GM18907 (cell line): Measurements from ENCODE around the gene IL17C.

ENCODE experiments used
- ATAC-seq: cut with Tn5 transposase; IDR thresholded peaks from one replicate; pipeline ENCODE4 v1.9.1; 2021; ENCODE audit warnings: mild to moderate bottlenecking, moderate library complexity; ENCODE audit not compliant: unreplicated experiment

IL17C gene

DNA sequence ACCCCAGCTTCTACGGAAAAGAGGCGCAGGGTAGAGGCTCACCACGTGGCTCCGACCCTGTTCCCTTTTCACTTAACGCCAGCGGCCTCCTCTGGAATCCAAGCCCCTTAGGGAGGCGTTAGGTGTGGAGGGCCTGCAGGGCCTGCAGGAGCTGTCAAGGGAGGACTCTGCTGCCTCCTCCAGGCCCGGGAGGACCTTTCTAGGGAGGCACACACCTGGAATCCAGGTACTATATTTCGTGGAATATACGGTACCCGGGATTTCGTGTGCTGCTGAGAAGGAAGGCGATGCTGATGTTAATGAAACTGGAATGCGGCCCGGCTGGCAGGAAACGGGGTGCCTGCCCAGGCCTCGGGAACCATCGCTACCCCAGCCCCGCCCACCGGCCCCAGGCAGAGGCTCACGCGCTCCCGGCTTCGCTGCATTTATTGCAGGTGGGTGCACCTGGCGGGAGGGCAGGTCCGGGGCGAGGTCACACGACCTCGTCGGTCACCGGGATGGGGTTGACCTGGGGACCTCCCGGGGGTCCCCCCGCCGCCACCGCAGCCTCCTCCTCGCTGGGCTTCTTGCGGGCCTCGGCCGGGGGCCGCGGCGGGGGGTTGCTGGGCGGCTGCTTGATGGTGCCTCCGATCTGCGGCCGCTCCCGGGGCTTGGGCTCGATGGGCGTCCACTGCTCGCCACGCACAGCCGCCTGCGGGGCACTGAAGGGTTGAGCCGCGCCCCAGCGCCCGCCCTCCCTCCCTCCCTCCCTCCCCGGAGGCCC, 4.7 kb downstream of the IL17C start:
- ATAC-seq = no peak

- ATAC-seq = no peak
Observed at GRCh38 chr16:88643644-88643932, 5.2 kb downstream of the IL17C start.

- ATAC-seq = no peak
Observed at GRCh38 chr16:88645455-88645854, 7.1 kb downstream of the IL17C start.

DNA sequence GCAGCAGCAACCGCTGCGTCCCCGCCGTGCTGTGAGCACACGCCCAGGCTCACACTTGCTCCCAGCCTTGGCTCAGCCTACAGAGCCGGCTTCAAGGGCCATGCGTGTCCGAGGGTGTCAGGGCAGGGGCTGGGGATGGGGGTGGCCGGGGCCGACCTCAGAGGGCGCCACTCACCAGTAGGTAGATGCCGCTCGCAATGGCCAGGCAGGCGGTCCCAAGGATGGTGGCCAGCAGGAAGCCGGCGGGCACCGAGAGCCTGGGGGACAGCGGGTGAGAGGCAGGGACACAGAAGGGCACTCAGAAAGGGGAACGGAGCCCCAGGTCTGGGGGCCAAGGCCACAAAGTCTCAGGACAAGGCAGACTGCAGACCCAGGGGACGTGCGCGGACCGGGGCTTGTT, 7.6 kb downstream of the IL17C start:
- ATAC-seq = no peak

- ATAC-seq = no peak
Observed at GRCh38 chr16:88646345-88647034, 8.1 kb downstream of the IL17C start.

- ATAC-seq = no peak
Observed at GRCh38 chr16:88647178-88648070, 9.1 kb downstream of the IL17C start.

DNA sequence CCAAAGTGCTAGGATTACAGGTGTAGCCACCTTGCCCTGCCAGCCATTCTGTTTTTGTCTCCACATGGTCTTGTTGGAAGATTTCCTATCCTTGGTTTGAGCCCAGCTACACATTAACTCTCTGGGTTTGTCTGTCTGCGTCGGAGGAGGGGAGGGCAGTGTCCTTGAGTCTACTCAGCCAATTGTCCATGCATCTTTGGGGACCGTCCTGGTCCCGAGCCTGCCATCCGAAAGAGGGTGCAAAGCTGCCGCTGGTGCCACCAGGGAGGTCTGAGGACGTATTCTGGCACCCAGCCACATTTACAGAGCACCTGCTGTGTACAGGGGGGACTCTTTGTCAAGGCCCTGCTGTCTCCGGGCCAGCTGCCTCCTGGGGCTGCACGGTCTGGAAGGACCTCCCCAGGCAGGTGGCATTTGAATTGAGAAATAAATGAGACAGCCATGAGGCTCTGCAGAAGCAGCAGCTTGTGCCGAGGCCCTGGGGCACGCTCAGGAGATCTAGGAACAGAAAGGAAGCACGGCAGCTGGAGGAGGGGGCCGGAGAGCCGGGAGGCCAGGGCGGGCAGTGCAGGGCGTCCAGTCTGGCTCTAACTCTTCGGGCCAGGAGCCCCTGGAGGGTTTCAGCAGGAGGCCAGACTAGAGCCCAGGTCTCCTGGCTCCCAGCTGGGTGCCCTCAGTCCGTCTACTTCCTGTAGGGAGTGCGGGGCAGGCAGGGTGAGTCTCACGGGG, 11.0 kb downstream of the IL17C start:
- no peak for ATAC-seq

GRCh38 chr16:88649924-88650748, 11.8 kb downstream of the IL17C start:
- peak; percentile 15 for ATAC-seq

GRCh38 chr16:88650749-88651275, 12.4 kb downstream of the IL17C start, which contains the start of gene CYBA:
CYBA (minus strand) TSS chr16:88651053; CDS start chr16:88651013, 40 bp downstream.
- peak; percentile 69 for ATAC-seq

DNA sequence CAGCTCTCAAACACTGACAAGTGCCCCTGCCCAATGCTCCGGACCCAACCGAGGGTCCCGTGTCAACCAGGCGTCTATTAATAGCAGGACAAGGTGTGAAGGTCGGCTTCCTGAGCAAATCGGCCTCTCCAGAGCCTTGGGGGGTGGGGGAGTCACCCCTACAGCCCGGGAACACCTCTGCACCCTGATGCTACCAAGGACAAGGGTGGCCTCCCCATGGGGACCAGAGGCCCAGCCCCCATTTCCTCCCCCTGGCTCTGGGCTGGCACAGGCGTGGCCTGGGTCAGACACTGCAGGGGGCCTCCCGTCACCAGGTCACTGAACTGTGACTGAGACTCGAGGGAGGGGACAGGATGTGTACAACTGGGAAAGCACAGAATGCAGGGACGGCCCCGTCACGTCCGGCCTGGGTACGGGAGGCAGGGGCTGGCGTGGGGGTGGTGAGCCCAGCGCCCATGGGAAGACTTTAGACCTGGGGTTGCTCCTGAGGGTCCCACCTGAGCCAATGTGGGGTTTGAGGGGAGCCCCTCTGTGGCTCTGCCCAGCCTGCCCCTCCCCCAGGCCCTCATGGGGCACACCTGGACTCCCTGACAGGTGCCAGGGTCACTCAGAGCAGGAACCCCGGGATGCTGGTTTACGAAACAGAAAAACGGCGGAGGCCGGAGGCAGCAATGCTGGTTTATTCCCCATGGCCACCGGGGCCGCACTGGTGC, 13.1 kb downstream of the IL17C start:
- peak; percentile 72 for ATAC-seq

GRCh38 chr16:88651989-88652761, 13.8 kb downstream of the IL17C start:
- peak; percentile 5 for ATAC-seq

- no peak for ATAC-seq
Observed at GRCh38 chr16:88652762-88653063, 14.3 kb downstream of the IL17C start.

- no peak for ATAC-seq
Observed at GRCh38 chr16:88653101-88653500, 14.7 kb downstream of the IL17C start.

GRCh38 chr16:88653596-88654362, 15.4 kb downstream of the IL17C start:
- ATAC-seq = no peak

DNA sequence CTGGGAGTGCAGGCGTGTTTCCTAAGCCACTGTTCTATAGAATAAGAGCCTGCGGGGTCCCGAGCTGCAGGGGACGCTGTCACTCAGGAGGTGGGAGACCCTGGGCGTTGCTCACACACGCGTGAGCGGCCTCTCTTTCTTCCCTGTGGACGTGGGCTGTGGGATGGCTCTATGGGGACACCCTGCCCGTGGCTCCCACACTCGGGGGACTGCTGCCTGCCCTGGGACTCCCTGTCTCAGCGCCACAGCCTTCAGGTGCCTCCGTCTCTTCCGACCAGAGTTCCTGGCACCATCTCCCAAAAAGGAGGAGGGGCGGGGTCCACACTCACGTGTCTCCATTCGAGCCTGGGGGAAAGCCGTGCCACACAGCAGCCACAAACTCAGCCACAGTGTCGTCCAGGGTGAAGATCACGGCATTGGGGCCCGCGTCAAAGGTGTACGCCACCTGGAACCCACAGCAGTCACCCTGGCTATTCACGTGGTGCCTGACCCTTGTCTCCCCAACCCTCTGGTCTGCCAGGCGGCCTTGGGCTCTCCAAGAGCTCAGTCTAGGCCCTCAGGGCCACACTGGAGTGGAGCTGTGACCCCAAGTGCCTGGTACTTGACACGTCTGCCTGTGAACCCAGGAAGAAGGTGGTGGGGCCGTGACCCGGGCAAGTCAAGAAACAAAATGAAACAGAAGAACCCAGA, 16.1 kb downstream of the IL17C start:
- ATAC-seq = no peak

- ATAC-seq = no peak
Observed at GRCh38 chr16:88655053-88655732, 16.8 kb downstream of the IL17C start.
